NCI-H526 treated with DMSO at 0.1 percent for 48 hours (cell line): Measurements from ENCODE around the gene KIF5B.

Experiments used
- DNase-seq: peaks from one replicate; lab custom pipeline; 2025; lab: John Stamatoyannopoulos, UW

The KIF5B gene

GRCh38 chr10:31961277-31962074 lies 94.7 kb downstream of the KIF5B start:
- DNase-seq, result no peak

- no peak for DNase-seq
These were observed 96.6 kb downstream of the KIF5B start for GRCh38 chr10:31959461-31960173.
